ENCODE data around the gene PDZD2. TPM values are rescaled to one million over a fixed set of nuclear protein-coding genes. Genes with fewer than 3 reads are reported as not detected.

Gene PDZD2
- total and polyA plus RNA-seq, 4 donors = 2.8 to 18.0 (median 5.3) TPM

DNA sequence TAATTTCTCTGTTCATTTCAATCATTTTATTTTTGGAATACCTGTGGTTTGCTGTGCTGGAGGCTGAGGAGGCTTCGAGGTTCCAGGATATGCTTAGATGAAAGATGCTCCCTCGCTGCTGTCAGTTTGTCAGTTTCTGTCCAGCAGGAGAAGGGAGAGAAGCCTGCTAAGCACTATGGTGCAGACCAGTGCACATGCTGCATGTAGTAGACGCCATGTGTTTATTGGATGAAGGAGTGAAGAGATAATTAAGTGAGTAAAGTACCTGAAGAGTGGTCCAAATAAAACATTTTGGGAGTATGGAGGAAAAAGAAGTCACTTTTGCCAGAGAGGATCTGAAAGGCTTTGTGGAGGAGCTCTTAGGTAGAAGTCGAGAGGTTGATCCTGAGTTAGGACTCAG, 2.1 kb downstream of the PDZD2 start:
- 94 to 98% methylated on average over 4 of the region's 4 CpGs for WGBS, 2 donors
- intact Hi-C loops (cut with DNase I) = no loop called here

GRCh38 chr5:31641575-31641974, 2.6 kb downstream of the PDZD2 start:
- H3K36me3 ChIP-seq (ENCODE audit: control insufficient read depth in 1 of 2, insufficient read depth in 2 of 2, low read length in 1 of 2) = no peaks in the 10 kb centered on the region
- no peaks in the 10 kb centered on the region for H3K27me3 ChIP-seq (ENCODE audit: control insufficient read depth in 1 of 2, insufficient read depth in 2 of 2, low read length in 1 of 2)
- 80 to 83% methylated on average over 5 of the region's 5 CpGs for WGBS, 2 donors
- H3K4me3 ChIP-seq (ENCODE audit: low read length in 2 of 2) = no peak overlapping the region
- H3K27ac ChIP-seq (ENCODE audit: low read depth in 1 of 2, low read length in 2 of 2) = no peak overlapping the region
- ATAC-seq (ENCODE audit: low FRiP score) (no peak), DNase-seq (no peak)
- H3K4me1 ChIP-seq (ENCODE audit: control insufficient read depth in 1 of 2, insufficient read depth in 2 of 2, low read length in 2 of 2) = no peaks in the 10 kb centered on the region
- intact Hi-C loops (cut with DNase I) = no loop called here
- no peaks in the 10 kb centered on the region for H3K9me3 ChIP-seq (ENCODE audit: control insufficient read depth, low read length)

More for the DNA sequence above, 2.1 kb downstream of the PDZD2 start:
- Histone ChIP-seq H3K9me3 (ENCODE audit: control insufficient read depth, low read length) (no peaks in the 10 kb centered on the region), H3K27me3 (ENCODE audit: control insufficient read depth in 1 of 2, insufficient read depth in 2 of 2, low read length in 1 of 2) (no peaks in the 10 kb centered on the region), H3K4me1 (ENCODE audit: control insufficient read depth in 1 of 2, insufficient read depth in 2 of 2, low read length in 2 of 2) (no peaks in the 10 kb centered on the region), H3K36me3 (ENCODE audit: control insufficient read depth in 1 of 2, insufficient read depth in 2 of 2, low read length in 1 of 2) (no peaks in the 10 kb centered on the region), H3K27ac (ENCODE audit: low read depth in 1 of 2, low read length in 2 of 2) (no peak overlapping the region), H3K4me3 (ENCODE audit: low read length in 2 of 2) (no peak overlapping the region)
- DNase-seq (no peak), ATAC-seq (ENCODE audit: low FRiP score) (no peak)

DNA sequence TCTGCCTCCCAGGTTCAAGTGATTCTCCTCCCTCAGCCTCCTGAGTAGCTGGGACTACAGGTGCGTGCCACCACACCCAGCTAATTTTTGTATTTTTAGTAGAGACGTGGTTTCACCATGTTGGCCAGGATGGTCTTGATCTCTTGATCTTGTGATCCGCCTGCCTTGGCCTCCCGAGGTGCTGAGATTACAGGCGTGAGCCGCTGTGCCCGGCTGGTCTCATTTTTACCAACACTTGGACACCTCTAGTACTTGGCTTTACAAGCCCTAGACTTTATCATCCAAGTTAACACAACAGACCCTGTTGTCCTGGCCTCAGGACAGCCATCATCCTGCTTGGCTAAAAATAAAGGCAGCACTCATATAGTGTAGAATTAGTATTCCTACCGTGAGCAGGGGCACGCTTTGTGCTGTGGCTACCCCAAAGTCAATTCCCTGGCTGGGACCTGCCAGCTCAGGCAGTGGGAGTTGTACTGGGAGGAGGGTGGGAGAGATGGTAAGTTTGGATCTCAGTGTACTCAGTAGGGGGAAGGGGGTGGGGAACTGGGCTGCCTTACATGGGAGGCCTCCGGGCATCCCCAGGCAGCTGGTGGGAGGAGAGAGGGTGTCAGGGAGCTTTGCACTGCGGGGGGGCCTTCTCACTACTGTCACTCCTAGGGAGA, 6.6 kb downstream of the PDZD2 start:
- ATAC-seq (ENCODE audit: low FRiP score) (no peak), DNase-seq (no peak)
- Histone ChIP-seq H3K4me3 (ENCODE audit: low read length in 2 of 2) (no peak overlapping the region), H3K27me3 (ENCODE audit: control insufficient read depth in 1 of 2, insufficient read depth in 2 of 2, low read length in 1 of 2) (no peaks in the 10 kb centered on the region), H3K27ac (ENCODE audit: low read depth in 1 of 2, low read length in 2 of 2) (no peak overlapping the region), H3K9me3 (ENCODE audit: control insufficient read depth, low read length) (no peaks in the 10 kb centered on the region), H3K4me1 (ENCODE audit: control insufficient read depth in 1 of 2, insufficient read depth in 2 of 2, low read length in 2 of 2) (no peaks in the 10 kb centered on the region), H3K36me3 (ENCODE audit: control insufficient read depth in 1 of 2, insufficient read depth in 2 of 2, low read length in 1 of 2) (no peaks in the 10 kb centered on the region)
- WGBS, 2 donors = 64 to 70% methylated on average over 11 of the region's 11 CpGs
- intact Hi-C loops (cut with DNase I) = no loop called here

DNA sequence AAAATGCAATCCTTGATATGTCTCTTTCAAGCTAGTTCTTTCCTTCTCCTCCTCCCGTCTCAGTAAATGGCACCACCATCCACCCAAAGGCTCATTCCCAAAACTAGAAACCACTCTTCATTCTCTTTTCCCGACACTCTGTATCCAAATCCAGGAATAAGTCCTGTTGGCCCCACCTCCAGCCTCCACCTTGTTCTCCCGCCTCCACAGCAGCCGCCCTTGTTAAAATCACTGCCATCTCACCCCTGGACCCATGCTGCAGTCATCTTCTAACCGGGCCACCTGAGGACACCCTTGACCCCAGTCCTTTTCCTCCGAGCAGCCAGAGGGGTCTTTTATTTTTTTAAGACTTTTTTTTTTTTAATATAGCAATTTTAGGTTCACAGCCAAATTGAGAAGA, 9.4 kb downstream of the PDZD2 start:
- Histone ChIP-seq H3K27me3 (ENCODE audit: control insufficient read depth in 1 of 2, insufficient read depth in 2 of 2, low read length in 1 of 2) (no peaks in the 10 kb centered on the region), H3K36me3 (ENCODE audit: control insufficient read depth in 1 of 2, insufficient read depth in 2 of 2, low read length in 1 of 2) (no peaks in the 10 kb centered on the region), H3K9me3 (ENCODE audit: control insufficient read depth, low read length) (no peaks in the 10 kb centered on the region), H3K27ac (ENCODE audit: low read depth in 1 of 2, low read length in 2 of 2) (no peak overlapping the region), H3K4me1 (ENCODE audit: control insufficient read depth in 1 of 2, insufficient read depth in 2 of 2, low read length in 2 of 2) (no peaks in the 10 kb centered on the region), H3K4me3 (ENCODE audit: low read length in 2 of 2) (no peak overlapping the region)
- intact Hi-C loops (cut with DNase I) = no loop called here
- WGBS, 2 donors = 95% methylated on average over 6 of the region's 6 CpGs
- ATAC-seq (ENCODE audit: low FRiP score) (no peak), DNase-seq (no peak)

GRCh38 chr5:31651241-31651640, 12.3 kb downstream of the PDZD2 start:
- 91 to 93% methylated on average over 3 of the region's 3 CpGs for WGBS, 2 donors
- Histone ChIP-seq H3K4me1 (ENCODE audit: control insufficient read depth in 1 of 2, insufficient read depth in 2 of 2, low read length in 2 of 2) (no peaks in the 10 kb centered on the region), H3K4me3 (ENCODE audit: low read length in 2 of 2) (no peak overlapping the region), H3K27ac (ENCODE audit: low read depth in 1 of 2, low read length in 2 of 2) (no peak overlapping the region), H3K27me3 (ENCODE audit: control insufficient read depth in 1 of 2, insufficient read depth in 2 of 2, low read length in 1 of 2) (no peaks in the 10 kb centered on the region), H3K9me3 (ENCODE audit: control insufficient read depth, low read length) (no peaks in the 10 kb centered on the region), H3K36me3 (ENCODE audit: control insufficient read depth in 1 of 2, insufficient read depth in 2 of 2, low read length in 1 of 2) (no peaks in the 10 kb centered on the region)
- intact Hi-C loops (cut with DNase I) = no loop called here
- DNase-seq (no peak), ATAC-seq (ENCODE audit: low FRiP score) (no peak)

GRCh38 chr5:31655491-31655890, 16.6 kb downstream of the PDZD2 start:
- Histone ChIP-seq H3K27me3 (ENCODE audit: control insufficient read depth in 1 of 2, insufficient read depth in 2 of 2, low read length in 1 of 2) (no peaks in the 10 kb centered on the region), H3K36me3 (ENCODE audit: control insufficient read depth in 1 of 2, insufficient read depth in 2 of 2, low read length in 1 of 2) (no peaks in the 10 kb centered on the region), H3K9me3 (ENCODE audit: control insufficient read depth, low read length) (no peaks in the 10 kb centered on the region), H3K4me3 (ENCODE audit: low read length in 2 of 2) (no peak overlapping the region), H3K27ac (ENCODE audit: low read depth in 1 of 2, low read length in 2 of 2) (no peak overlapping the region), H3K4me1 (ENCODE audit: control insufficient read depth in 1 of 2, insufficient read depth in 2 of 2, low read length in 2 of 2) (no peaks in the 10 kb centered on the region)
- ATAC-seq (ENCODE audit: low FRiP score) = no peak
- 96 to 97% methylated on average over 3 of the region's 3 CpGs for WGBS, 2 donors
- DNase-seq = no peak
- intact Hi-C loops (cut with DNase I) = no loop called here

- no peaks in the 10 kb centered on the region for H3K36me3 ChIP-seq (ENCODE audit: control insufficient read depth in 1 of 2, insufficient read depth in 2 of 2, low read length in 1 of 2)
- no peaks in the 10 kb centered on the region for H3K9me3 ChIP-seq (ENCODE audit: control insufficient read depth, low read length)
- no peaks in the 10 kb centered on the region for H3K27me3 ChIP-seq (ENCODE audit: control insufficient read depth in 1 of 2, insufficient read depth in 2 of 2, low read length in 1 of 2)
- intact Hi-C loops (cut with DNase I) = no loop called here
- ATAC-seq (ENCODE audit: low FRiP score) = no peak
- H3K27ac ChIP-seq (ENCODE audit: low read depth in 1 of 2, low read length in 2 of 2) = no peak overlapping the region
- 72 to 83% methylated on average over 4 of the region's 4 CpGs for WGBS, 2 donors
- H3K4me3 ChIP-seq (ENCODE audit: low read length in 2 of 2) = no peak overlapping the region
- no peak for DNase-seq
- H3K4me1 ChIP-seq (ENCODE audit: control insufficient read depth in 1 of 2, insufficient read depth in 2 of 2, low read length in 2 of 2) = no peaks in the 10 kb centered on the region
These were observed 17.9 kb downstream of the PDZD2 start for GRCh38 chr5:31656806-31657205.

- no peaks in the 10 kb centered on the region for H3K9me3 ChIP-seq (ENCODE audit: control insufficient read depth, low read length)
- no peaks in the 10 kb centered on the region for H3K4me1 ChIP-seq (ENCODE audit: control insufficient read depth in 1 of 2, insufficient read depth in 2 of 2, low read length in 2 of 2)
- no peak for DNase-seq
- H3K36me3 ChIP-seq (ENCODE audit: control insufficient read depth in 1 of 2, insufficient read depth in 2 of 2, low read length in 1 of 2) = no peaks in the 10 kb centered on the region
- no peak for ATAC-seq (ENCODE audit: low FRiP score)
- 84 to 89% methylated on average over 11 of the region's 11 CpGs for WGBS, 2 donors
- H3K27me3 ChIP-seq (ENCODE audit: control insufficient read depth in 1 of 2, insufficient read depth in 2 of 2, low read length in 1 of 2) = no peaks in the 10 kb centered on the region
- no peak overlapping the region for H3K27ac ChIP-seq (ENCODE audit: low read depth in 1 of 2, low read length in 2 of 2)
- intact Hi-C loops (cut with DNase I) = no loop called here
- no peak overlapping the region for H3K4me3 ChIP-seq (ENCODE audit: low read length in 2 of 2)
These were observed 18.5 kb downstream of the PDZD2 start for GRCh38 chr5:31657315-31657979.

- no peak overlapping the region for H3K4me3 ChIP-seq (ENCODE audit: low read length in 2 of 2)
- no peak overlapping the region for H3K27ac ChIP-seq (ENCODE audit: low read depth in 1 of 2, low read length in 2 of 2)
- peaks cover 0 to 5% of the 10 kb centered on the region in 2 donors for H3K4me1 ChIP-seq (ENCODE audit: control insufficient read depth in 1 of 2, insufficient read depth in 2 of 2, low read length in 2 of 2)
- 82 to 85% methylated on average over 4 of the region's 4 CpGs for WGBS, 2 donors
- intact Hi-C loops (cut with DNase I) = no loop called here
- no peaks in the 10 kb centered on the region for H3K27me3 ChIP-seq (ENCODE audit: control insufficient read depth in 1 of 2, insufficient read depth in 2 of 2, low read length in 1 of 2)
- H3K9me3 ChIP-seq (ENCODE audit: control insufficient read depth, low read length) = no peaks in the 10 kb centered on the region
- no peak for DNase-seq
- no peaks in the 10 kb centered on the region for H3K36me3 ChIP-seq (ENCODE audit: control insufficient read depth in 1 of 2, insufficient read depth in 2 of 2, low read length in 1 of 2)
- no peak for ATAC-seq (ENCODE audit: low FRiP score)
These were observed 22.3 kb downstream of the PDZD2 start for GRCh38 chr5:31661257-31661656.

Data from aorta (tissue), 5 donors.